ENCODE data around the gene MAP3K2.
A peak's percentile ranks its signal among the peaks of the same experiment; 100 is the strongest.

Gene MAP3K2

GRCh38 chr2:127389778-127390435 lies 2.1 kb upstream of the MAP3K2 start:
- DNase-seq = no peak
- Histone ChIP-seq H3K27me3 (no peaks in the 10 kb centered on the region), H3K4me3 (ENCODE audit: low read depth, low read length) (no peak overlapping the region), H3K9me3 (no peaks in the 10 kb centered on the region), H3K36me3 (no peaks in the 10 kb centered on the region), H3K4me1 (no peaks in the 10 kb centered on the region; the same call in 1 of the 2 replicates)
- TF ChIP-seq CTCF (IDR thresholded peaks at IDR 0.05; ENCODE audit: low read depth, low read length) = no peak

- DNase-seq = no peak
- Histone ChIP-seq H3K4me1 (no peaks in the 10 kb centered on the region; the same call in 1 of the 2 replicates), H3K27me3 (no peaks in the 10 kb centered on the region), H3K9me3 (no peaks in the 10 kb centered on the region), H3K4me3 (ENCODE audit: low read depth, low read length) (peak overlapping the region; percentile 46), H3K36me3 (no peaks in the 10 kb centered on the region)
- no peak for TF ChIP-seq CTCF (IDR thresholded peaks at IDR 0.05; ENCODE audit: low read depth, low read length)
Observed at GRCh38 chr2:127388423-127389164, 819 bp upstream of the MAP3K2 start.

- Histone ChIP-seq H3K36me3 (no peaks in the 10 kb centered on the region), H3K4me3 (ENCODE audit: low read depth, low read length) (peak overlapping the region; percentile 74), H3K9me3 (no peaks in the 10 kb centered on the region), H3K4me1 (no peaks in the 10 kb centered on the region; the same call in 1 of the 2 replicates), H3K27me3 (no peaks in the 10 kb centered on the region)
- TF ChIP-seq CTCF (IDR thresholded peaks at IDR 0.05; ENCODE audit: low read depth, low read length) = no peak
- peak; percentile 86 for DNase-seq
Observed at GRCh38 chr2:127386764-127387654, 766 bp downstream of the MAP3K2 start.

- Histone ChIP-seq H3K4me3 (ENCODE audit: low read depth, low read length) (peak overlapping the region; percentile 74), H3K9me3 (no peaks in the 10 kb centered on the region), H3K4me1 (no peaks in the 10 kb centered on the region; the same call in 1 of the 2 replicates), H3K36me3 (no peaks in the 10 kb centered on the region), H3K27me3 (no peaks in the 10 kb centered on the region)
- TF ChIP-seq CTCF (IDR thresholded peaks at IDR 0.05; ENCODE audit: low read depth, low read length) = no peak
- no peak for DNase-seq
Observed at GRCh38 chr2:127386246-127386645, 1.5 kb downstream of the MAP3K2 start.

- H3K4me1 ChIP-seq = no peaks in the 10 kb centered on the region; the same call in 1 of the 2 replicates
- H3K36me3 ChIP-seq = no peaks in the 10 kb centered on the region
- H3K9me3 ChIP-seq = no peaks in the 10 kb centered on the region
- no peak for DNase-seq
- TF ChIP-seq CTCF (IDR thresholded peaks at IDR 0.05; ENCODE audit: low read depth, low read length) = no peak
- no peak overlapping the region for H3K4me3 ChIP-seq (ENCODE audit: low read depth, low read length)
- H3K27me3 ChIP-seq = no peaks in the 10 kb centered on the region
Observed at GRCh38 chr2:127384529-127384928, 3.2 kb downstream of the MAP3K2 start.

Measured in BE2C (cell line).